Measurements from ENCODE around the gene ANXA4.

DNA sequence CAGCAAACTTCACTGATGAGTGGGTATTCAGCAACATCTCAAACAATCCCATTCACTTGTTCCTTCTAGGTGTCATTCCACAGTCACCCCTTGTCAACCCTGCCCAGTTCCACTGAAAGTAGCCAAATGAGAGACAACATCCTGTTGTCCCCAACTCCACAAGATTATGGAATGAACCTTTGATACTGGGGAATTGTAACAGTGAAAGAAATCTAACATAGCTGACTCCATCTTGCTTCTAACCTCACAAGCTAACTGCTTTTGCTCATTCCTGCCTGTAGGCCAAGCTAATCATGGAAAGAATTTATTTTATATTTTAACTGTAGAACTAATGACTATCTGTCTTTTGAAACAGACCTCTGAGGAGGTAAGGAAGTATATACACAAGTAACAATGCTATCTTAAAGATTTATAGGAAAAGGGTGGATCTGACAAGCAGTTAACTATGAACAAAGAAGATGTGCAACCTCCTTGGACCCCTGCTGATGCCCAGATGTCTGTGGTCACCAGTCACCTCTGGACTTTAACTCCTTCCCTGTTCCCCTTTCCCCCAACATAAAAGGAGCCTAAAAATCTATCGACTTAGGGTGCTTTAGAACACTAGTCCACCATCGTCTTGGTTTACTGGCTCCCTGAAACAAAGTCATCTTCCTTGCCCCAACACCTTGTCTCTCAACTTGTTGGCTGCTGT is 6.9 kb upstream of the ANXA4 start:
- TF ChIP-seq, protein P1, sequence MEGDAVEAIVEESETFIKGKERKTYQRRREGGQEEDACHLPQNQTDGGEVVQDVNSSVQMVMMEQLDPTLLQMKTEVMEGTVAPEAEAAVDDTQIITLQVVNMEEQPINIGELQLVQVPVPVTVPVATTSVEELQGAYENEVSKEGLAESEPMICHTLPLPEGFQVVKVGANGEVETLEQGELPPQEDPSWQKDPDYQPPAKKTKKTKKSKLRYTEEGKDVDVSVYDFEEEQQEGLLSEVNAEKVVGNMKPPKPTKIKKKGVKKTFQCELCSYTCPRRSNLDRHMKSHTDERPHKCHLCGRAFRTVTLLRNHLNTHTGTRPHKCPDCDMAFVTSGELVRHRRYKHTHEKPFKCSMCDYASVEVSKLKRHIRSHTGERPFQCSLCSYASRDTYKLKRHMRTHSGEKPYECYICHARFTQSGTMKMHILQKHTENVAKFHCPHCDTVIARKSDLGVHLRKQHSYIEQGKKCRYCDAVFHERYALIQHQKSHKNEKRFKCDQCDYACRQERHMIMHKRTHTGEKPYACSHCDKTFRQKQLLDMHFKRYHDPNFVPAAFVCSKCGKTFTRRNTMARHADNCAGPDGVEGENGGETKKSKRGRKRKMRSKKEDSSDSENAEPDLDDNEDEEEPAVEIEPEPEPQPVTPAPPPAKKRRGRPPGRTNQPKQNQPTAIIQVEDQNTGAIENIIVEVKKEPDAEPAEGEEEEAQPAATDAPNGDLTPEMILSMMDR (conservative IDR thresholded peaks at IDR 0.05; ENCODE audit: low read depth in 2 of 2) = no peak
- TF ChIP-seq CREB1 (CRISPR knock-in tag; IDR thresholded peaks at IDR 0.05; ENCODE audit: low read depth) (no peak), JUNB (IDR thresholded peaks at IDR 0.05; ENCODE audit: unreplicated experiment) (no peak), POLR2AphosphoS5 (IDR thresholded peaks at IDR 0.05; ENCODE audit: low read depth) (no peak), EZH2 (IDR thresholded peaks at IDR 0.05; ENCODE audit: low read depth, unreplicated experiment) (no peak), EZH2phosphoT487 (IDR thresholded peaks at IDR 0.05; ENCODE audit: unreplicated experiment) (no peak), ZNF331 (CRISPR knock-in tag; IDR thresholded peaks at IDR 0.05; ENCODE audit: low read depth) (no peak)
- TF ChIP-seq, protein P2, sequence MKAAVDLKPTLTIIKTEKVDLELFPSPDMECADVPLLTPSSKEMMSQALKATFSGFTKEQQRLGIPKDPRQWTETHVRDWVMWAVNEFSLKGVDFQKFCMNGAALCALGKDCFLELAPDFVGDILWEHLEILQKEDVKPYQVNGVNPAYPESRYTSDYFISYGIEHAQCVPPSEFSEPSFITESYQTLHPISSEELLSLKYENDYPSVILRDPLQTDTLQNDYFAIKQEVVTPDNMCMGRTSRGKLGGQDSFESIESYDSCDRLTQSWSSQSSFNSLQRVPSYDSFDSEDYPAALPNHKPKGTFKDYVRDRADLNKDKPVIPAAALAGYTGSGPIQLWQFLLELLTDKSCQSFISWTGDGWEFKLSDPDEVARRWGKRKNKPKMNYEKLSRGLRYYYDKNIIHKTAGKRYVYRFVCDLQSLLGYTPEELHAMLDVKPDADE (IDR thresholded peaks at IDR 0.05) = no peak
- TF ChIP-seq, protein P3, sequence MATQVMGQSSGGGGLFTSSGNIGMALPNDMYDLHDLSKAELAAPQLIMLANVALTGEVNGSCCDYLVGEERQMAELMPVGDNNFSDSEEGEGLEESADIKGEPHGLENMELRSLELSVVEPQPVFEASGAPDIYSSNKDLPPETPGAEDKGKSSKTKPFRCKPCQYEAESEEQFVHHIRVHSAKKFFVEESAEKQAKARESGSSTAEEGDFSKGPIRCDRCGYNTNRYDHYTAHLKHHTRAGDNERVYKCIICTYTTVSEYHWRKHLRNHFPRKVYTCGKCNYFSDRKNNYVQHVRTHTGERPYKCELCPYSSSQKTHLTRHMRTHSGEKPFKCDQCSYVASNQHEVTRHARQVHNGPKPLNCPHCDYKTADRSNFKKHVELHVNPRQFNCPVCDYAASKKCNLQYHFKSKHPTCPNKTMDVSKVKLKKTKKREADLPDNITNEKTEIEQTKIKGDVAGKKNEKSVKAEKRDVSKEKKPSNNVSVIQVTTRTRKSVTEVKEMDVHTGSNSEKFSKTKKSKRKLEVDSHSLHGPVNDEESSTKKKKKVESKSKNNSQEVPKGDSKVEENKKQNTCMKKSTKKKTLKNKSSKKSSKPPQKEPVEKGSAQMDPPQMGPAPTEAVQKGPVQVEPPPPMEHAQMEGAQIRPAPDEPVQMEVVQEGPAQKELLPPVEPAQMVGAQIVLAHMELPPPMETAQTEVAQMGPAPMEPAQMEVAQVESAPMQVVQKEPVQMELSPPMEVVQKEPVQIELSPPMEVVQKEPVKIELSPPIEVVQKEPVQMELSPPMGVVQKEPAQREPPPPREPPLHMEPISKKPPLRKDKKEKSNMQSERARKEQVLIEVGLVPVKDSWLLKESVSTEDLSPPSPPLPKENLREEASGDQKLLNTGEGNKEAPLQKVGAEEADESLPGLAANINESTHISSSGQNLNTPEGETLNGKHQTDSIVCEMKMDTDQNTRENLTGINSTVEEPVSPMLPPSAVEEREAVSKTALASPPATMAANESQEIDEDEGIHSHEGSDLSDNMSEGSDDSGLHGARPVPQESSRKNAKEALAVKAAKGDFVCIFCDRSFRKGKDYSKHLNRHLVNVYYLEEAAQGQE (IDR thresholded peaks at IDR 0.05; ENCODE audit: unreplicated experiment) = no peak
